ENCODE results near the gene NME2.

The NME2 gene

DNA sequence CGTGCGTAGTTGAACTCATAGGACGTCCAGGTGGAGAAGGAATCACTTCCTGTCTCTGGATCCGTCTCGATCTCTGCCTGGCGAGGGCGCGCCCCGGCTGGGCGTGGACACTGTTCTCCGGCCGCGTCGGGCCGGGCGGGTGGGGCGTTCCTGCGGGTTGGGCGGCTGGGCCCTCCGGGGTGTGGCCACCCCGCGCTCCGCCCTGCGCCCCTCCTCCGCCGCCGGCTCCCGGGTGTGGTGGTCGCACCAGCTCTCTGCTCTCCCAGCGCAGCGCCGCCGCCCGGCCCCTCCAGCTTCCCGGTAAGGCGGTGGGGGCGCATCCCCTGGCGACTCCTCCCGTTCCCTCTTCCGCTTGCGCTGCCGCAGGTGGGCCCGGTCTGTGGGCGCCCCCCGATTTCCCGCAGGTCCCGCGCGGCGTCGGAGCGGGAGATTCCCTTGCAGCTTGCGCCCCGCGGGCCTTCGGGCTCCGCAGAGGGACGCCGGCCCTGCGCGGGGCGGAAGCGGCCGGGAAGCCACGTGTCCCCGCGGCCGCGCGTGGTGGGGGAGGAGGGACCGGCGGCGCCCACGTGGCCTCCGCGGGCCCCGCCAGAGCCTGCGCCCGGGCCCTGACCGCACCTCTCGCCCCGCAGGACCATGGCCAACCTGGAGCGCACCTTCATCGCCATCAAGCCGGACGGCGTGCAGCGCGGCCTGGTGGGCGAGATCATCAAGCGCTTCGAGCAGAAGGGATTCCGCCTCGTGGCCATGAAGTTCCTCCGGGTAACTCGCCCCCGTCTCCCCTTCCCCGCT is at the start of gene NME2 (continued):
- TF ChIP-seq ZBTB7A (tag by site-specific recombination; IDR thresholded peaks at IDR 0.05; ENCODE audit: low read depth) (no peak; the same call in 1 of the 2 replicates), ZFP69B (tag by site-specific recombination; IDR thresholded peaks at IDR 0.05) (peak; percentile 30), ZNF600 (tag by site-specific recombination; IDR thresholded peaks at IDR 0.05) (peak; percentile 73; the same call in 1 of the 2 replicates), ZNF140 (tag by site-specific recombination; IDR thresholded peaks at IDR 0.05) (no peak), GLIS2 (tag by site-specific recombination; IDR thresholded peaks at IDR 0.05) (no peak; the same call in none of the 2 replicates), ZNF677 (tag by site-specific recombination; IDR thresholded peaks at IDR 0.05) (0 out of 2 replicates have a peak, but pooled peaks have one; percentile 4), KLF8 (tag by site-specific recombination; IDR thresholded peaks at IDR 0.05) (peak; percentile 42), IKZF3 (tag by site-specific recombination; IDR thresholded peaks at IDR 0.05) (peak; percentile 64), KLF10 (tag by site-specific recombination; IDR thresholded peaks at IDR 0.05) (peak; percentile 57; the same call in 1 of the 2 replicates), KLF16 (tag by site-specific recombination; IDR thresholded peaks at IDR 0.05) (peak; percentile 54; the same call in 1 of the 2 replicates), GLIS1 (tag by site-specific recombination; IDR thresholded peaks at IDR 0.05) (0 out of 2 replicates have a peak, but pooled peaks have one; percentile 4), ZNF561 (tag by site-specific recombination; IDR thresholded peaks at IDR 0.05; ENCODE audit: borderline replicate concordance) (peak; percentile 66; the same call in 1 of the 2 replicates), TCF7L2 (IDR thresholded peaks at IDR 0.05; ENCODE audit: borderline replicate concordance, low read depth, low read length) (no peak), ZNF624 (tag by site-specific recombination; IDR thresholded peaks at IDR 0.05) (no peak), ZNF701 (tag by site-specific recombination; IDR thresholded peaks at IDR 0.05) (no peak), ZNF473 (tag by site-specific recombination; IDR thresholded peaks at IDR 0.05) (no peak), ZNF366 (tag by site-specific recombination; conservative IDR thresholded peaks at IDR 0.05) (0 out of 2 replicates have a peak, but pooled peaks have one; percentile 18), ZNF23 (tag by site-specific recombination; IDR thresholded peaks at IDR 0.05; ENCODE audit: borderline replicate concordance) (no peak), SP3 (tag by site-specific recombination; IDR thresholded peaks at IDR 0.05) (peak; percentile 23; the same call in 1 of the 2 replicates), ZNF629 (tag by site-specific recombination; IDR thresholded peaks at IDR 0.05) (no peak), SP7 (tag by site-specific recombination; IDR thresholded peaks at IDR 0.05) (peak; percentile 44; the same call in 1 of the 2 replicates), ZNF791 (tag by site-specific recombination; IDR thresholded peaks at IDR 0.05) (no peak)
- TF ChIP-seq, protein P1, sequence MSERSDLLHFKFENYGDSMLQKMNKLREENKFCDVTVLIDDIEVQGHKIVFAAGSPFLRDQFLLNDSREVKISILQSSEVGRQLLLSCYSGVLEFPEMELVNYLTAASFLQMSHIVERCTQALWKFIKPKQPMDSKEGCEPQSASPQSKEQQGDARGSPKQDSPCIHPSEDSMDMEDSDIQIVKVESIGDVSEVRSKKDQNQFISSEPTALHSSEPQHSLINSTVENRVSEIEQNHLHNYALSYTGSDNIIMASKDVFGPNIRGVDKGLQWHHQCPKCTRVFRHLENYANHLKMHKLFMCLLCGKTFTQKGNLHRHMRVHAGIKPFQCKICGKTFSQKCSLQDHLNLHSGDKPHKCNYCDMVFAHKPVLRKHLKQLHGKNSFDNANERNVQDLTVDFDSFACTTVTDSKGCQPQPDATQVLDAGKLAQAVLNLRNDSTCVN (tag by site-specific recombination; optimal IDR thresholded peaks at IDR 0.05): peak; percentile 94
- TF ChIP-seq, protein P2, sequence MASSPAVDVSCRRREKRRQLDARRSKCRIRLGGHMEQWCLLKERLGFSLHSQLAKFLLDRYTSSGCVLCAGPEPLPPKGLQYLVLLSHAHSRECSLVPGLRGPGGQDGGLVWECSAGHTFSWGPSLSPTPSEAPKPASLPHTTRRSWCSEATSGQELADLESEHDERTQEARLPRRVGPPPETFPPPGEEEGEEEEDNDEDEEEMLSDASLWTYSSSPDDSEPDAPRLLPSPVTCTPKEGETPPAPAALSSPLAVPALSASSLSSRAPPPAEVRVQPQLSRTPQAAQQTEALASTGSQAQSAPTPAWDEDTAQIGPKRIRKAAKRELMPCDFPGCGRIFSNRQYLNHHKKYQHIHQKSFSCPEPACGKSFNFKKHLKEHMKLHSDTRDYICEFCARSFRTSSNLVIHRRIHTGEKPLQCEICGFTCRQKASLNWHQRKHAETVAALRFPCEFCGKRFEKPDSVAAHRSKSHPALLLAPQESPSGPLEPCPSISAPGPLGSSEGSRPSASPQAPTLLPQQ (tag by site-specific recombination; IDR thresholded peaks at IDR 0.05): peak; percentile 75; the same call in 1 of the 2 replicates
- TF ChIP-seq, protein P3, sequence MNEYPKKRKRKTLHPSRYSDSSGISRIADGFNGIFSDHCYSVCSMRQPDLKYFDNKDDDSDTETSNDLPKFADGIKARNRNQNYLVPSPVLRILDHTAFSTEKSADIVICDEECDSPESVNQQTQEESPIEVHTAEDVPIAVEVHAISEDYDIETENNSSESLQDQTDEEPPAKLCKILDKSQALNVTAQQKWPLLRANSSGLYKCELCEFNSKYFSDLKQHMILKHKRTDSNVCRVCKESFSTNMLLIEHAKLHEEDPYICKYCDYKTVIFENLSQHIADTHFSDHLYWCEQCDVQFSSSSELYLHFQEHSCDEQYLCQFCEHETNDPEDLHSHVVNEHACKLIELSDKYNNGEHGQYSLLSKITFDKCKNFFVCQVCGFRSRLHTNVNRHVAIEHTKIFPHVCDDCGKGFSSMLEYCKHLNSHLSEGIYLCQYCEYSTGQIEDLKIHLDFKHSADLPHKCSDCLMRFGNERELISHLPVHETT (tag by site-specific recombination; IDR thresholded peaks at IDR 0.05): peak; percentile 4; the same call in 1 of the 2 replicates
